T-helper 1 cell treated with Interleukin-12 subunit alpha and Interleukin-12 subunit beta and Interleukin-4 antibody, amounts not matched to agents 30 μg/mL and 1 μg/mL, for 36 hours (primary cell): ENCODE results near the gene GPD2.

Source experiments
- H3K27ac Mint-ChIP-seq: one replicate; pipeline ENCODE4 v1.8.0; 2021; ENCODE audit warnings: mild to moderate bottlenecking, mixed read lengths
- H3K27me3 Mint-ChIP-seq: one replicate; pipeline ENCODE4 v1.8.0; 2021; ENCODE audit warnings: low read depth, mixed read lengths
- H3K36me3 Mint-ChIP-seq: one replicate; pipeline ENCODE4 v1.8.0; 2021; ENCODE audit warnings: low read depth, mixed read lengths
- H3K4me1 Mint-ChIP-seq: one replicate; pipeline ENCODE4 v1.8.0; 2021; ENCODE audit warnings: low read depth, mixed read lengths
- H3K4me3 Mint-ChIP-seq: one replicate; pipeline ENCODE4 v1.8.0; 2021; ENCODE audit warnings: mild to moderate bottlenecking, moderate library complexity, mixed read lengths
- H3K9me3 Mint-ChIP-seq: one replicate; pipeline ENCODE4 v1.8.0; 2021; ENCODE audit warnings: mixed read lengths

The GPD2 gene

GRCh38 chr2:156553714-156554442 lies 117.7 kb downstream of the GPD2 start:
- Mint-ChIP-seq H3K27ac (no peak overlapping the region), H3K27me3 (no peaks in the 10 kb centered on the region), H3K9me3 (no peaks in the 10 kb centered on the region), H3K4me1 (peaks cover 1% of the 10 kb centered on the region), H3K36me3 (peaks cover 17% of the 10 kb centered on the region), H3K4me3 (no peak overlapping the region)

- Mint-ChIP-seq H3K36me3 (peaks cover 20% of the 10 kb centered on the region), H3K27ac (no peak overlapping the region), H3K9me3 (no peaks in the 10 kb centered on the region), H3K4me1 (no peaks in the 10 kb centered on the region), H3K27me3 (no peaks in the 10 kb centered on the region), H3K4me3 (no peak overlapping the region)
Observed at GRCh38 chr2:156561326-156561725, 125.1 kb downstream of the GPD2 start.

GRCh38 chr2:156562124-156562523 lies 125.9 kb downstream of the GPD2 start:
- Mint-ChIP-seq H3K27me3 (no peaks in the 10 kb centered on the region), H3K4me1 (no peaks in the 10 kb centered on the region), H3K4me3 (no peak overlapping the region), H3K27ac (no peak overlapping the region), H3K36me3 (peaks cover 18% of the 10 kb centered on the region), H3K9me3 (no peaks in the 10 kb centered on the region)

GRCh38 chr2:156563994-156564753 lies 128.0 kb downstream of the GPD2 start:
- no peaks in the 10 kb centered on the region for H3K9me3 Mint-ChIP-seq
- H3K27me3 Mint-ChIP-seq = no peaks in the 10 kb centered on the region
- no peak overlapping the region for H3K27ac Mint-ChIP-seq
- H3K4me3 Mint-ChIP-seq = no peak overlapping the region
- no peaks in the 10 kb centered on the region for H3K4me1 Mint-ChIP-seq
- peaks cover 9% of the 10 kb centered on the region for H3K36me3 Mint-ChIP-seq

GRCh38 chr2:156565066-156565710 lies 129.0 kb downstream of the GPD2 start:
- H3K36me3 Mint-ChIP-seq = peaks cover 6% of the 10 kb centered on the region
- no peak overlapping the region for H3K27ac Mint-ChIP-seq
- H3K9me3 Mint-ChIP-seq = no peaks in the 10 kb centered on the region
- no peak overlapping the region for H3K4me3 Mint-ChIP-seq
- no peaks in the 10 kb centered on the region for H3K27me3 Mint-ChIP-seq
- H3K4me1 Mint-ChIP-seq = no peaks in the 10 kb centered on the region

- H3K9me3 Mint-ChIP-seq = no peaks in the 10 kb centered on the region
- H3K27me3 Mint-ChIP-seq = no peaks in the 10 kb centered on the region
- no peak overlapping the region for H3K27ac Mint-ChIP-seq
- H3K4me1 Mint-ChIP-seq = peaks cover 12% of the 10 kb centered on the region
- no peak overlapping the region for H3K4me3 Mint-ChIP-seq
- H3K36me3 Mint-ChIP-seq = peaks cover 25% of the 10 kb centered on the region
Observed at GRCh38 chr2:156573710-156574109, 137.5 kb downstream of the GPD2 start.

GRCh38 chr2:156574112-156574511 lies 137.9 kb downstream of the GPD2 start:
- H3K4me3 Mint-ChIP-seq = no peak overlapping the region
- no peak overlapping the region for H3K27ac Mint-ChIP-seq
- peaks cover 26% of the 10 kb centered on the region for H3K36me3 Mint-ChIP-seq
- no peaks in the 10 kb centered on the region for H3K27me3 Mint-ChIP-seq
- no peaks in the 10 kb centered on the region for H3K9me3 Mint-ChIP-seq
- peaks cover 12% of the 10 kb centered on the region for H3K4me1 Mint-ChIP-seq

- no peak overlapping the region for H3K4me3 Mint-ChIP-seq
- no peaks in the 10 kb centered on the region for H3K9me3 Mint-ChIP-seq
- no peaks in the 10 kb centered on the region for H3K27me3 Mint-ChIP-seq
- no peak overlapping the region for H3K27ac Mint-ChIP-seq
- peaks cover 26% of the 10 kb centered on the region for H3K36me3 Mint-ChIP-seq
- peaks cover 21% of the 10 kb centered on the region for H3K4me1 Mint-ChIP-seq
Observed at GRCh38 chr2:156576005-156576404, 139.8 kb downstream of the GPD2 start.

GRCh38 chr2:156580501-156580900 lies 144.3 kb downstream of the GPD2 start:
- Mint-ChIP-seq H3K27me3 (no peaks in the 10 kb centered on the region), H3K4me3 (no peak overlapping the region), H3K9me3 (no peaks in the 10 kb centered on the region), H3K27ac (no peak overlapping the region), H3K4me1 (peaks cover 12% of the 10 kb centered on the region), H3K36me3 (peaks cover 11% of the 10 kb centered on the region)

GRCh38 chr2:156581280-156581679 lies 145.1 kb downstream of the GPD2 start:
- no peak overlapping the region for H3K27ac Mint-ChIP-seq
- no peaks in the 10 kb centered on the region for H3K27me3 Mint-ChIP-seq
- no peak overlapping the region for H3K4me3 Mint-ChIP-seq
- no peaks in the 10 kb centered on the region for H3K9me3 Mint-ChIP-seq
- H3K4me1 Mint-ChIP-seq = peaks cover 12% of the 10 kb centered on the region
- peaks cover 11% of the 10 kb centered on the region for H3K36me3 Mint-ChIP-seq

GRCh38 chr2:156585457-156585856 lies 149.3 kb downstream of the GPD2 start:
- H3K27me3 Mint-ChIP-seq = no peaks in the 10 kb centered on the region
- H3K27ac Mint-ChIP-seq = no peak overlapping the region
- no peak overlapping the region for H3K4me3 Mint-ChIP-seq
- peaks cover 7% of the 10 kb centered on the region for H3K4me1 Mint-ChIP-seq
- peaks cover 3% of the 10 kb centered on the region for H3K36me3 Mint-ChIP-seq
- no peaks in the 10 kb centered on the region for H3K9me3 Mint-ChIP-seq

- peaks cover 3% of the 10 kb centered on the region for H3K36me3 Mint-ChIP-seq
- no peaks in the 10 kb centered on the region for H3K27me3 Mint-ChIP-seq
- no peak overlapping the region for H3K27ac Mint-ChIP-seq
Observed at GRCh38 chr2:156586621-156587020, 150.4 kb downstream of the GPD2 start.

GRCh38 chr2:156589381-156590079 lies 153.4 kb downstream of the GPD2 start:
- Mint-ChIP-seq H3K9me3 (no peaks in the 10 kb centered on the region), H3K4me3 (no peak overlapping the region), H3K4me1 (peaks cover 3% of the 10 kb centered on the region), H3K27ac (no peak overlapping the region), H3K27me3 (no peaks in the 10 kb centered on the region), H3K36me3 (no peaks in the 10 kb centered on the region)

More at GRCh38 chr2:156586621-156587020, 150.4 kb downstream of the GPD2 start:
- H3K9me3 Mint-ChIP-seq = no peaks in the 10 kb centered on the region
- H3K4me1 Mint-ChIP-seq = peaks cover 3% of the 10 kb centered on the region
- H3K4me3 Mint-ChIP-seq = no peak overlapping the region

GRCh38 chr2:156590085-156590739 lies 154.0 kb downstream of the GPD2 start:
- Mint-ChIP-seq H3K4me1 (no peaks in the 10 kb centered on the region), H3K27ac (no peak overlapping the region), H3K36me3 (no peaks in the 10 kb centered on the region), H3K9me3 (no peaks in the 10 kb centered on the region), H3K4me3 (no peak overlapping the region), H3K27me3 (peaks cover 3% of the 10 kb centered on the region)
